VCaP (cell line): ENCODE measurements around the gene SLC2A1.

ENCODE experiments used
- H3K27ac ChIP-seq: fragments of 450-650 bp; 2 replicates; pipeline ENCODE4 v1.5.1; 2017
- TF ChIP-seq, protein P1 (sequence below): fragments of 450-650 bp; conservative IDR thresholded peaks from 2 replicates; pipeline ENCODE4 v1.5.1; 2017; ENCODE audit warnings: mild to moderate bottlenecking, moderate library complexity

SLC2A1 gene

DNA sequence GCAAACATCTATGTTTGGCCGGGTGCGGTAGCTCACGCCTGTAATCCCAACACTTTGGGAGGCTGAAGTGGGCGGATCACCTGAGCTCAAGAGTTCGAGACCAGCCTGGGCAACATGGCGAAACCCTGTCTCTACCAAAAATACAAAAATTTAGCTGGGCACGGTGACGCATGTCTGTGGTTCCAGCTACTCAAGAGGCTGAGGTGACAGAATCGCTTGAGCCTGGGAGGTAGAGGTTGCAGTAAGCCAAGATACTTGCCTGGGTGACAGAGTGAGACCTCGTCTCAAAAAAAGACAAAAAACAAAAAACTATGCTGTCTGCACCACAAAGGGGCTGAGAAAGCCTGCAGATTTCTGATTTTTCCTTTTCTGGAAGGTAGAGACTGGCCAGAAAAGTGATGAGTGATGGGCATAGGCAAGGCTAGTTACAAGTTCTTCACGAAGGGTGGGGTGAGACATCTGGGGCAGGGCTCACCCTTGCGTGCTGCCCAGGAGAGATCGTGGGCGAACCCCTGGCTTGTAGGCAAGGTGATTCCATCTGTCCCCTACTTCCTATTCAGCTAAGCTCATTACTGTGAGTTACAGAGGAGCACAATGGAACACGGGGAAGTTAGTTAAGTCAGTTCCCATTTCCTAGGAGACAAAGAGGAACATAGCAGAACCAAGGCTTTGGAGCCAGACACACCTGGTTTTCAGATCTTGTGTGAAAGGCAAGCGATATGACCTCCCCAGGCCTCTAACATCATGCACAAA, 3.2 kb downstream of the SLC2A1 start:
- TF ChIP-seq, protein P1, sequence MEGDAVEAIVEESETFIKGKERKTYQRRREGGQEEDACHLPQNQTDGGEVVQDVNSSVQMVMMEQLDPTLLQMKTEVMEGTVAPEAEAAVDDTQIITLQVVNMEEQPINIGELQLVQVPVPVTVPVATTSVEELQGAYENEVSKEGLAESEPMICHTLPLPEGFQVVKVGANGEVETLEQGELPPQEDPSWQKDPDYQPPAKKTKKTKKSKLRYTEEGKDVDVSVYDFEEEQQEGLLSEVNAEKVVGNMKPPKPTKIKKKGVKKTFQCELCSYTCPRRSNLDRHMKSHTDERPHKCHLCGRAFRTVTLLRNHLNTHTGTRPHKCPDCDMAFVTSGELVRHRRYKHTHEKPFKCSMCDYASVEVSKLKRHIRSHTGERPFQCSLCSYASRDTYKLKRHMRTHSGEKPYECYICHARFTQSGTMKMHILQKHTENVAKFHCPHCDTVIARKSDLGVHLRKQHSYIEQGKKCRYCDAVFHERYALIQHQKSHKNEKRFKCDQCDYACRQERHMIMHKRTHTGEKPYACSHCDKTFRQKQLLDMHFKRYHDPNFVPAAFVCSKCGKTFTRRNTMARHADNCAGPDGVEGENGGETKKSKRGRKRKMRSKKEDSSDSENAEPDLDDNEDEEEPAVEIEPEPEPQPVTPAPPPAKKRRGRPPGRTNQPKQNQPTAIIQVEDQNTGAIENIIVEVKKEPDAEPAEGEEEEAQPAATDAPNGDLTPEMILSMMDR = no peak
- H3K27ac ChIP-seq = no peak overlapping the region

DNA sequence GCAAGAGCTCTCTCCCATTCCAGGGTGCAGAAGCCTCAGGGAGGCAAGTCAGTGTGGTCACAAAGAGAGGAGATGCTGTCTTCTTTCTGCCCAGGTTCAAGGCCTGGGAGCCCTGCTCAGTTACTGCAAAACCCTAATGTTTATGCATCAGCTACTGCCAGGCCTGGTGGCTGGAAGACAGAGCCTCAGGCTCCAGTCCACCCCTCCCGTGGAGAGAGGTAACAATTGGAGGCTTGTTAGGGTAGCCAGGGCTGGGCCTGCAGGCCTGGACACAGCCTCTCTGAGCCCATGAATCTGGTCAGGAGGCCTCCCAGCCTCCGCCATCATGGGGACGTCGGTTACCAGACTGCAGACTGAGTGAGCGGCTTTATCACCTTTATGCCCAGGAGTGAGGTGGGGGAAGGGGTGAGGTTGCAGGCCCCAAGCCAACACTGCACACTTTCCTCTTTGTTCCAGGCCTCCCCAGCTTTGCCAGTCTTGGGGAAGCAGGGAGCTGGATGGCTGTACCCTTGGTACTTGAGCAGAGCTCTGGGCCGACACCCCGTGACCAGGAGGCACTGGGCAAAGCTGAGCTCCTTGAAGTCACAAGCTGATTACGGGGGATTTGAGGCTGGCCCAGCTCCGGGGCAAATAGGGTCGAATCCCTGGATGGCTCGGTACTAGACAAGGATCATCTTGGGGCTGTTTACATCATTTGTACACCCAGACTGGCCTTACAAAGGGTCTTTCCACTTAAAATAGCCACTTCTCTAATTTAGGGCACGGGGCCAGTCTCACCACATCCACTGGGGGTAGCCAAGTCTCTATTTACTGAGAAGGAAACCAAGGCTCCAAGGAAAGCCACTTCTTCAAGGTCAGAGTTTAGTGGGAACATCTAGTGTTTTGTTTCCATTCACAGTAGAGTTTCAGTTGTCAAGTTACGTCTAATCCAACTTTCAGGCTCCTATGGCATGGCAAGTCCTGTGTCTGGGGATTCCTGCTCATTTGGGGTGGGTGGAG, 5.2 kb downstream of the SLC2A1 start:
- TF ChIP-seq, protein P1 = no peak
- no peak overlapping the region for H3K27ac ChIP-seq

DNA sequence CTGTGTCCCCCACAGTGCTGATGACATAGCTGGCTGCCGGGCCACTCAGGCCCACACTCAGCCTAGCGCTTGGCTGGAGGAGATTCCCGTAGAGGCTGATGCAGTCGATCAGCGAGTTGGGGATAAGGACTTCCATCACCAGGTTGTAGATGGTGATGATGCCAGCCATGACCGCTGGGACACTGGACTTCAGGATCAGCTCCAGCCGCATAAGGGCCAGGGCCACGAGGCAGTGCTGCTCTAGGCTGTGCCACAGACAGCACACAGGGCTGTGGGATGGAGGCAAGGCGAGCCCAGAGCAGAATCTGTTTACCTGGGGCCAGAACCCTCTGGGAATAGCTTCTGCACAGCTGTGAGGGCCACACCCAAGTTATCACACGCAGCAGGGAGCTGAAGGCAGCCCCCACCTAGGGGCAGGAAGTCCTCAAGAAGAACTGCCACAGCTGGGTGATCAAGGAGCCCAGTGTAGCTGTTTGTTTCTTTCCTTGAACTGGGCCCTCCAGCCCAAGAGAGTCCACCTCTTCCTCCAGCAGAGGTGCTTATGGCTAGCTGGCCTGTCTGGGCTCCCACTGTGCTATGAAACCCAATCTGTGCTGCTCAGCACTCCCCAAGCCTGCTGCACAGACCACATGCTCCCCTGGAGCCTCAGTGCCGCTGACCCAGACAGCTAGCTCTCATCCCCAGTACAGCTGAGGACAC, 6.2 kb downstream of the SLC2A1 start:
- no peak overlapping the region for H3K27ac ChIP-seq
- TF ChIP-seq, protein P1 = no peak

DNA sequence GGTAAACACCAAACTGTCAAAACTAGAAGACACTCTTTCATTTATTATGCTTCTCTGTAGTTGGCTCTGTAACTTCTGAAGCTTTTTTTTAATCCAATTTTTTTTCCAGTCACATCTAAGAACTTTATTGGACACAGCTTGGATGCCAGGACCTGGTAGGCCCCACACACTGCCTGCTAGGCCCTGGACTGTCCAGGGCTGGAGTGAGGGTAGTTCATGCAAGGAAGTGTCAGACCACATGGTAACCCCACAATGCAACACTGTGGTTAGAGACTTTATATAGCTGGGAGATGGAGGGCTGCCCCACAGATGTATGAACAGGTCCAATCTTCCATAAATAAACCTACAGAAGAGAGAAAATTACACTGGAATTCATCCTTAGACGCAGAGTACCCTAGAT, 7.1 kb downstream of the SLC2A1 start:
- H3K27ac ChIP-seq = no peak overlapping the region
- TF ChIP-seq, protein P1 = no peak

DNA sequence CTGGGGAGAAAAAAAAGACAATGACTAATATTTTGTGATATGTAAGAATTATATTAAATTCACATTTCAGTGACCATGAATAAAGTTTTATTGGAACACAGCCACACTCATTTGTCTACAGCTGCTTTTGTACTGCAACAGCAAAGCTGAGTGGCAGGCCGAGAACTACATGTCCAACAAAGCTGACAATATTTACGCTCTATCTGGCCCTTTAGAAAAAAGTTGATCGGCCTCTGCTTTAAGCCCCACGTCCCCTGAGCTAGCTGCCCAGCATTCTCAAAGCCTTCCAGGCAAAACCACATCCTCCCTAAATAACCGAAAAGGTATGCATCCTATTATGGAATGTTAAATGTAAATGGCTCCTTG, 8.6 kb downstream of the SLC2A1 start:
- H3K27ac ChIP-seq = peak overlapping the region; percentile 20; the same call in 1 of the 2 replicates
- TF ChIP-seq, protein P1 = no peak

DNA sequence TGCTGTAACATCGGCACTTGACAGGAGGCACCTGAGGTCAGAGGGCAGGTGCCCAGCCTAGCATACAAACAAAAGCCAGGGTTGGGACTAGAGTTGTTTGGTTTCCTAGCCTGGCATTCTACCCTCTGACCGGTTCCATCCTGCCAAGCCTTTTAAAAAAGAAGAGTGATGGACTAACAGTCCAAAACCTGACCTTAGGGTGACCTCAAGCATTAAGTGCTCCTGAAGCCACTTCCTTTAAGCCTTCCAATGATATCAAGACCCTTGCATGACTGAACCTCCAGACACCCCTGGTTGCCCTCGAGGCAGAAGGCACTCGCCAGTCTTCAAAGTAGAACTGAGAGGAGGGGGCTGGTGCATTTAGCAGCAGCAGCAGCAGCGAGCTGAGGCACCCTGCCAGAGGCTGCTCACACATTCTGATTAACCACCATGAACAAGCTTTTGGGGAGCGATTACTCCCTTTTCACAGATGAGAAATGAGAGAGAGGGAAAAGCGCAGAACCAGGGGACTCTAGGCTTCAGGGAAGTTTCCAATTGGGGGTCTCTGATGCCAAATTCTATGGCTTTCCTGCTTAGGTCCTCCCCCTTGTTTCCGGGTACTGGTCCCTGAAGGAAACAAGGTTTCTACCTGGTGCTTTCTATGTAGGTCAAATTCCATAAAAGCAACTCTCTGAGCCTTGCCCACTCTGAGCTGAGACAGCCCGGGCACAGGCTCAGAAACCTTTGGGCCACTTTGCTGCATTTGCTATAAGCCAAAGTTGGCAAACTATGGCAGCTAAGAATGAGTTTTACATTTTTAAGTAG, 9.2 kb downstream of the SLC2A1 start:
- TF ChIP-seq, protein P1 = no peak
- peak overlapping the region; percentile 20; the same call in 1 of the 2 replicates for H3K27ac ChIP-seq
